Caco-2 (cell line): ENCODE data around the gene CRTC3. TPM values are rescaled to one million over a fixed set of nuclear protein-coding genes. Genes with fewer than 3 reads are reported as not detected.

Experiments used
- BruUV-seq: library from RNA; stranded (reverse); fragments of 400-500 nt; replicated peaks from 2 replicates; lab custom pipeline; 2021; lab: Mats Ljungman, UMichigan
- CTCF ChIA-PET: fragments of 300-600 bp; sonication (Branson Sonifier 250); formaldehyde crosslinking; loops from one replicate; lab custom pipeline; 2022; ENCODE audit warnings: antibody characterized with exemption; lab: Charles Lee
- POLR2A ChIA-PET: fragments of 300-600 bp; sonication (Branson Sonifier 250); formaldehyde crosslinking; loops from one replicate; lab custom pipeline; 2022; ENCODE audit warnings: antibody characterized with exemption; lab: Charles Lee
- DNase-seq, 2 experiments: peaks; one replicate each; pipeline versions ENCODE4 v3.0.0 to v3.0.0-alpha.2; 2020 to 2022
- H3K27me3 ChIP-seq: replicated peaks from 2 replicates; pipeline ENCODE4 v1.6.0; 2011; ENCODE audit warnings: low read length; ENCODE audit not compliant: control insufficient read depth, insufficient read depth
- H3K36me3 ChIP-seq: 2 replicates; pipeline ENCODE4 v1.5.1; 2011; ENCODE audit warnings: low read length; ENCODE audit not compliant: control insufficient read depth, insufficient read depth
- H3K4me1 ChIP-seq: fragments of 250-450 bp; sonication (Bioruptor Pico); 2 replicates; pipeline ENCODE4 v1.5.1; 2020; ENCODE audit warnings: mild to moderate bottlenecking
- H3K4me3 ChIP-seq: 2 replicates; pipeline ENCODE4 v1.5.1; 2011; ENCODE audit warnings: low read depth, mild to moderate bottlenecking, control low read depth, low read length
- H3K9me3 ChIP-seq: fragments of 250-450 bp; sonication (Bioruptor Pico); 2 replicates; pipeline ENCODE4 v1.5.1; 2020; ENCODE audit warnings: mild to moderate bottlenecking, moderate library complexity
- H3K27ac Mint-ChIP-seq: one replicate; pipeline ENCODE4 v1.8.0; 2022; ENCODE audit warnings: mixed read lengths; ENCODE audit not compliant: unreplicated experiment
- H3K27me3 Mint-ChIP-seq: one replicate; pipeline ENCODE4 v1.8.0; 2022; ENCODE audit warnings: mixed read lengths; ENCODE audit not compliant: insufficient read depth, unreplicated experiment
- H3K36me3 Mint-ChIP-seq: one replicate; pipeline ENCODE4 v1.8.0; 2022; ENCODE audit warnings: mild to moderate bottlenecking, mixed read lengths; ENCODE audit not compliant: insufficient read depth, unreplicated experiment
- H3K4me1 Mint-ChIP-seq: one replicate; pipeline ENCODE4 v1.8.0; 2022; ENCODE audit warnings: low read depth, mixed read lengths; ENCODE audit not compliant: unreplicated experiment
- H3K4me3 Mint-ChIP-seq: one replicate; pipeline ENCODE4 v1.8.0; 2022; ENCODE audit warnings: mild to moderate bottlenecking, moderate library complexity, mixed read lengths; ENCODE audit not compliant: unreplicated experiment
- H3K9me3 Mint-ChIP-seq: one replicate; pipeline ENCODE4 v1.8.0; 2022; ENCODE audit warnings: mixed read lengths; ENCODE audit not compliant: unreplicated experiment
- CTCF ChIP-seq, 2 experiments: fragments of 200-600 bp in 1 of 2; IDR thresholded peaks; 1 replicate in 1 of 2; 2 replicates in 1 of 2; pipeline versions ENCODE4 v1.5.1 to v1.8.0; 2011 to 2022; ENCODE audit warnings: antibody characterized with exemption in 1 of 2, control low read depth in 1 of 2, inconsistent platforms in 1 of 2, low read depth in 1 of 2, low read length in 1 of 2, mild to moderate bottlenecking in 1 of 2, moderate library complexity in 1 of 2; ENCODE audit not compliant: insufficient read depth in 1 of 2, severe bottlenecking in 1 of 2, unreplicated experiment in 1 of 2
- intact Hi-C: fragments of 100-400 bp; cut with micrococcal nuclease; formaldehyde crosslinking; loops from one replicate; pipeline ENCODE4 v1.10.0; 2022; ENCODE audit not compliant: unreplicated experiment
- total RNA-seq: library from RNA; stranded (reverse); gene quantifications from 2 replicates; pipeline ENCODE4 v1.2.3, GENCODE V29; 2022

CRTC3 gene
- total RNA-seq, 1 experiment from 2014 or later, result 35.0 TPM

- no TSS peak for BruUV-seq
- intact Hi-C loops, result no loop called here
- Histone ChIP-seq H3K36me3 (no peaks in the 10 kb centered on the region), H3K9me3 (no peaks in the 10 kb centered on the region), H3K4me1 (no peaks in the 10 kb centered on the region), H3K4me3 (no peak overlapping the region), H3K27me3 (no peaks in the 10 kb centered on the region)
- ChIA-PET CTCF (interaction anchor here (0.6 kb wide), 1 partner anchor 264 kb away, joined by 4 read pairs; no protein-coding TSS in a partner anchor), POLR2A (interaction anchor here (0.5 to 0.7 kb wide), 2 partner anchors 432 to 448 kb away, joined by 3 to 4 read pairs; partner anchors contain the start of genes CIB1 and GDPGP1)
- no peak for DNase-seq
- Mint-ChIP-seq H3K27me3 (no peaks in the 10 kb centered on the region), H3K27ac (no peak overlapping the region), H3K4me1 (no peaks in the 10 kb centered on the region), H3K4me3 (no peak overlapping the region), H3K9me3 (no peaks in the 10 kb centered on the region), H3K36me3 (no peaks in the 10 kb centered on the region)
- no peak for TF ChIP-seq CTCF (IDR thresholded peaks at IDR 0.05; ENCODE audit: insufficient read depth in 1 of 2, low read depth in 1 of 2, low read length in 1 of 2, severe bottlenecking in 1 of 2, unreplicated experiment in 1 of 2)
Observed at GRCh38 chr15:90681480-90681879, 151.8 kb downstream of the CRTC3 start.

- no peak for TF ChIP-seq CTCF (IDR thresholded peaks at IDR 0.05; ENCODE audit: insufficient read depth in 1 of 2, low read depth in 1 of 2, low read length in 1 of 2, severe bottlenecking in 1 of 2, unreplicated experiment in 1 of 2)
- no peaks in the 10 kb centered on the region for H3K27me3 ChIP-seq
- no peak overlapping the region for H3K4me3 ChIP-seq
- no peaks in the 10 kb centered on the region for H3K36me3 Mint-ChIP-seq
- H3K27me3 Mint-ChIP-seq, result no peaks in the 10 kb centered on the region
- ChIA-PET CTCF (interaction anchor here (0.7 kb wide), 1 partner anchor 134 kb away, joined by 3 read pairs; no protein-coding TSS in a partner anchor), POLR2A (no interaction called here)
- no peaks in the 10 kb centered on the region for H3K9me3 Mint-ChIP-seq
- no peaks in the 10 kb centered on the region for H3K9me3 ChIP-seq
- H3K27ac Mint-ChIP-seq, result no peak overlapping the region
- intact Hi-C loops, result no loop called here
- no peaks in the 10 kb centered on the region for H3K4me1 ChIP-seq
- no peak overlapping the region for H3K4me3 Mint-ChIP-seq
- no peaks in the 10 kb centered on the region for H3K36me3 ChIP-seq
- BruUV-seq, result no TSS peak
- DNase-seq, result no peak
- no peaks in the 10 kb centered on the region for H3K4me1 Mint-ChIP-seq
Observed at GRCh38 chr15:90683371-90683770, 153.6 kb downstream of the CRTC3 start.

GRCh38 chr15:90683876-90684275 is 154.2 kb downstream of the CRTC3 start:
- Histone ChIP-seq H3K9me3 (no peaks in the 10 kb centered on the region), H3K27me3 (no peaks in the 10 kb centered on the region), H3K4me3 (no peak overlapping the region), H3K4me1 (no peaks in the 10 kb centered on the region), H3K36me3 (no peaks in the 10 kb centered on the region)
- no peak for TF ChIP-seq CTCF (IDR thresholded peaks at IDR 0.05; ENCODE audit: insufficient read depth in 1 of 2, low read depth in 1 of 2, low read length in 1 of 2, severe bottlenecking in 1 of 2, unreplicated experiment in 1 of 2)
- Mint-ChIP-seq H3K9me3 (no peaks in the 10 kb centered on the region), H3K27ac (no peak overlapping the region), H3K4me1 (no peaks in the 10 kb centered on the region), H3K4me3 (no peak overlapping the region), H3K27me3 (no peaks in the 10 kb centered on the region), H3K36me3 (no peaks in the 10 kb centered on the region)
- intact Hi-C loops, result no loop called here
- no TSS peak for BruUV-seq
- DNase-seq, result no peak
- POLR2A ChIA-PET, result no interaction called here
- CTCF ChIA-PET, result no interaction called here
